Hepatocyte (in vitro differentiated cells): ENCODE data around the gene IPO7.

ENCODE experiments used
- CTCF ChIP-seq: fragments of 200-600 bp; sonication (generic); IDR thresholded peaks from 2 replicates; pipeline ENCODE4 v1.5.1; 2016; ENCODE audit warnings: antibody characterized with exemption, mild to moderate bottlenecking; ENCODE audit not compliant: poor library complexity
- EZH2 ChIP-seq: fragments of 200-600 bp; sonication (generic); IDR thresholded peaks from 2 replicates; pipeline ENCODE4 v1.6.1; 2016; ENCODE audit warnings: antibody characterized with exemption, mild to moderate bottlenecking, borderline replicate concordance
- EZH2phosphoT487 ChIP-seq: fragments of 200-600 bp; sonication (generic); IDR thresholded peaks from one replicate; pipeline ENCODE4 v1.6.1; 2018; ENCODE audit warnings: antibody characterized with exemption, mild to moderate bottlenecking, low read depth, moderate library complexity; ENCODE audit not compliant: unreplicated experiment, severe bottlenecking

DNA sequence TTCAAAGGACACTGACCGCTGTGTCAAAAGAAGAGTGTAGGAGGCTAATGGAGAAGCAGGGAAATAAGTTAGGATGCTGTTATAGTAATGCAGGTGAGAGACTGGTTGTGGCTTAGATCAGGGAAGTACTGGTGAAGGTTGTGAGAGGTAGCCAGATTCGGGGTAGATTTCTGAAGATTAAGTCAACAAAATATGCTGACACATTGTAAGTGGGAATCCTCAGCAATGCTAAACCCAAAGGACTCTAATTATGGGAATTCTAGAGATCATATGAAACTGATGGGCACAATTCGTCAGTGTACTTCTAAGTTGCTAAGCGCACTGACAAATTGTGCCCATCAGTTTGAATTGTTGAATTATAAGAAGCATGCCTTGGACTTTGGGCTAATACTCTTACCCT lies 86.3 kb downstream of the IPO7 start:
- no peak for TF ChIP-seq CTCF
- no peak for TF ChIP-seq EZH2phosphoT487
- TF ChIP-seq EZH2 = no peak
